GM10847 (cell line): ENCODE measurements around the gene SLC9A7.

Source experiments
- POLR2A ChIP-seq: IDR thresholded peaks from 2 replicates; pipeline ENCODE4 v1.6.1; 2011; ENCODE audit not compliant: insufficient read length; ENCODE audit errors: extremely low read depth

The SLC9A7 gene

DNA sequence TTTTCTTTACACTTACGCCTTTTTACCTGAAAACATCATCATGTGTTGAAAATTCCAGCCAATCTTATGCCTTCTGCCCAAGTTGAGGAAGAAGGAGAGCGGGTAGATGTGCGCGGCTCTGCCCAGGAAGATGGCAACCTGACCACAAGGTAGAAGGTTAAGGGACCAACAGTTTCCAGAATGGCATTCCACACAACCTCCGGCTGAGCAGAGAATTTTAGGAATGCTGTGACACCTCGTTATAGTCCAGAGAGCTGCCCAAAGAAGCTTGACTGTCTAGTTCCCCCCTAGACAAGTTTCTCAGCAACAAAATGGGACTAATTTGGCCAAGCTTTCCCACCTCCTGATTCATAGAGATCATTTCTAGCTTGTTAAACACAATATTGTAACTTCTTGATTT is 110.3 kb downstream of the SLC9A7 start:
- TF ChIP-seq POLR2A: no peak

DNA sequence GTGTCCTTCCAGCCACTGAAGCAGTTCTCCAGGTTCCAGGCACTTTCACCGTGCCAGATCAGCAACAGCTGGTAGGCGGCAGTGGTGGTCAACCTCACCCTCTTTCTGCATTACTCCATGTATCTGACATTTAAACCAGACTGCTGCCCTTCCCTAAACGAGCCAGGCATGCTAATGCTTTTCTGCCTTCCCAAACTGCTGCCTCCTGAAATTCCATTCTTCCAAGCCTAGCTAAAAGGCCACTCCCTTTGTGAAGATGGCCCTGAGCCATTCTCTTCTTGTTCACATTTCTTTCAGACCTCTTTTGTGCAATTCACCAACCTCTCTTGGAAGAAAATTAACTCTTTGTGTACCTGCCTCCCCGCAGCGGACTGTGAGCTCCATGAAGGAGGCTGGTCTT is 111.7 kb downstream of the SLC9A7 start:
- no peak for TF ChIP-seq POLR2A

DNA sequence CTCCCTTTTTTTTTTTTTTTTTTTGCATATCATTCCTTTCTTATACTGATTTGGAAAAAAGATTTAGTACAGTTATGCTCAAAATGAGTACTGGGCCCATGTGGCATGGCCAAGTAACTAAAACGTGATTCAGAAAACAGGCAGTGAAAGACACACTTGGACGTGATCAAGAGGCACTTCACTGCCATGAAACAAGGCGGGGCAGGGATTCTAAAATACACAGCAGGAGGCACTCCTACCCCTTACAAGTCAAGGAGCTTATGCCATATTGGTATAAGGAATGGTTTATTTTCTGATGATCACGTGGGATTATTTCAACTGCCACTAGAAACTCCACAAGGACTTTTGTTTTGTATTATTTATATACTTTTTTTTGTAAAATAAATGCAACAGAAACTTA is 113.3 kb downstream of the SLC9A7 start:
- TF ChIP-seq POLR2A: no peak

DNA sequence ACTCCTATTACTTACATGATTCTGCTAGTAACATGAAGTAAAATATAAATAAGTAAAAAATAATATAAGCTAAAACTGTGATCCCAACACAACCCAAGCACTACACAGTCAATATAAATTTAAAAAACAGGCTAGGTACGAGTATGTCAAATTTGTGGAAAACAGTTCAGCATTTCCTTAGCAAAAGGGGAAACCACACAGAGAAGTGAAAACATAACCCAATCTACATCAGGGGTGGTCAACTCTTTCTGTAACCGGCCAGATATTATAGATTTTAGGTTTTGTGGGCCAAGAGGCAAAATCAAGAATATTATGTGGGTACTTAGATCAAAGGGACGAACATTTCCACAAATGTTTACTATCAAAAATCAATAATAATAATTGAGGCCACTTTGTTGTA is 115.3 kb downstream of the SLC9A7 start:
- TF ChIP-seq POLR2A: no peak

DNA sequence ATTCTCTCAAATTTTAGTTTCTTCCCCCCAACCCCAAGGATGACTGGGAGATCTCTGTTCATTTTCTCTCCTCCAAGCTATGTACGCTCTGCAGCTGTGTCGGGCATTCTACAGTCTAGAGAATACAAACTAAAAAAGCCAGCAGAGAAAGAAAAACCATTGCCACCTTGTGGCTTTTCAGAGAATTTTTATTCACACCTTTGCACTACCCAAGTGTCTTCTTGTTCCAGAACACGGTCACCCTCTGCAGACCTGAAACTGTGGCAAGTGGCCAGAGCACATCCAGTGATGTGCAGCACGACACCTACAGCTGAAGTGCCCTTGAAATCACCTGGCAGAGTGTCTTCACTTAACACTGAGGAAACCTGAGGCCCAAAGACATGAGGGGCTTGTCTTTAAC is 116.8 kb downstream of the SLC9A7 start:
- no peak for TF ChIP-seq POLR2A

DNA sequence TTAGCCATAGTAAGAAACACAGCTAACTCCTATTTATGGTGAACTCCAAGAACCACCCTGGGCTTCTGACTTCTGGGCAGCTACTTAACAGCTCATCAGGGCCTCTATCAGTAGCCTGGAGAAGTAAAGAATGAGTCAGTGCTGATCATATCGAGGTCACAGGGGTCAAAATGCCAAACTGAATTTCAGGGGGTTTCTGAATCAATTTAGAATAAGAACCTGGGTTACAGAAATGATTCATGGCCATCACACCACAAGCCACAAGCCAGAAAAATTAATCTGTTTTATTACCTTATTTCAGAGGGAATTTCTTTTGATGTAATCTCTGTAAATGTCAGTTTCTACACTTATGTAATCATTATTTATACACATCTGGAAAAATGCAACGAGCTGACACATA is 121.0 kb downstream of the SLC9A7 start:
- no peak for TF ChIP-seq POLR2A

DNA sequence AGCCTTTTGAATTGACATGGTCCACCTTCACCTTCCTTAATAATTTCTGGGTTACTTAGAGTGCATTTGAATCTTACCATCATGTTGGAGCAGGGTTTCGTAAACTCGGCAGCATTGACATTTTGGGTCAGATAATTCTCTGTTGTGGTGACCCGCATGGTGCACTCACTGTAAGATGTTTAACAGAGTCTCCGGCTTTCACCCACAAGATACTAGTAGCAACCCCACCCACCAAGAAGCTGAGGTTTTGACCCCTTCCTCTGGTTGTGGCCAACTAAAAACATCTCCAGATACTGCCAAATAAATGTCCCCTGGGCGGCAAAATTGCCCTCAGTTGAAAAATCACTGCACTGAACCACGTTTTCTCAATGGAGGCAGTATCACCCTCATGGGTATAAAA is 122.7 kb downstream of the SLC9A7 start:
- no peak for TF ChIP-seq POLR2A

DNA sequence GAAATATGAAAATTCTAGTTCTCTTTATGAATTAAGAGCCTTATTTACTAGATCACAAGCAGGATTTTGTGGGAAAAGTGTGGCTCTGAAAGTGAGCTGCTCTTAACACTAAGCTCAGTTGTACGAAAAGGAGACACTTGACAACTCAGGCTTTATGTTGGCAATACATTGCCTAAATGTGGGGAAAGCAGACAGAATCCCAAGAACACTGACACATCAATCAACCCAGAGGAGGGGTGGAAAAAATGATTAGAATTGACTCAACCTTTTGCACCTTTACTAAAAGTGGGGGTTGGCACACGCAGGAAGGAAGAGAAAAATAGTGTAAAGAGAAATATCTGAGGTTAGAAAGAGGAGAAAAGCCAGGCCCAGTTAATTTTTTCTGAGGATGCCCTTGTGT is 123.7 kb downstream of the SLC9A7 start:
- no peak for TF ChIP-seq POLR2A

DNA sequence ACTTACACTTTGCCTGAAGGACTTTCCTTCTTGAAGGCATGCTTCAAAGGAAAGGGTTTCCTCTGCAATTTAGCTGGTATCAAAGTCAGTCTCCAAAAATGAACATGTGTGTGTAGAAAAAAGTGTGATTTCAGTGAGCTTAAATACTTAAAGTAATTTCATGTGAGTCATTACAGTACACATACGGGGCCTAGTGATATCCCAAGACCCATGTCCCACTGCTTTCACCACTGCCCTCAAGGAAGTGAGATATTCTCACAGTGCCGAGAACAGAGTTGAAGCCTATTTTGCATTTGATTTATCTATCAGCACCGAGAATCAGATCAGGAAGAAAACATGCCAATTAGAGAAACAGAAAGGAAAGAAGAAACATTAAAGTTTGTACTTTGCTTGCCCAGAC is 124.3 kb downstream of the SLC9A7 start:
- no peak for TF ChIP-seq POLR2A

DNA sequence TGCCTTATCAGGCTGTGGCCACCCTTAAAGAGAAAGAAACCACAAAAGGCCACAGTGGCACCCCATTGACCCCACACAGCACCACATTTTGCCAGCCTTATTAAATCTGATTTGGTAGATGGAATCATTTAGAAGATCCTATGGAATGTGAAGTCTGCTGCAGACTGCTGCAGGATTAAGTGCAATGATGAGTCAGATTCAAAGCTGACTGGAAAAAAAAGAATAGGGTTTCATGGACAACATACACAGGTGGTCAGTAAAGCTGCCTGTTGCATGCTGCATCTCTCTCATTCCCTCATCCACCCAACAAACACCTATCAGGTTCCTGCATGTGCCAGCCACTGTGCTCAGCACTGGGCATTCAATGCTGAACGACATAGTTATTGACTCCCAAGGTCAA is 128.8 kb downstream of the SLC9A7 start:
- TF ChIP-seq POLR2A: no peak

DNA sequence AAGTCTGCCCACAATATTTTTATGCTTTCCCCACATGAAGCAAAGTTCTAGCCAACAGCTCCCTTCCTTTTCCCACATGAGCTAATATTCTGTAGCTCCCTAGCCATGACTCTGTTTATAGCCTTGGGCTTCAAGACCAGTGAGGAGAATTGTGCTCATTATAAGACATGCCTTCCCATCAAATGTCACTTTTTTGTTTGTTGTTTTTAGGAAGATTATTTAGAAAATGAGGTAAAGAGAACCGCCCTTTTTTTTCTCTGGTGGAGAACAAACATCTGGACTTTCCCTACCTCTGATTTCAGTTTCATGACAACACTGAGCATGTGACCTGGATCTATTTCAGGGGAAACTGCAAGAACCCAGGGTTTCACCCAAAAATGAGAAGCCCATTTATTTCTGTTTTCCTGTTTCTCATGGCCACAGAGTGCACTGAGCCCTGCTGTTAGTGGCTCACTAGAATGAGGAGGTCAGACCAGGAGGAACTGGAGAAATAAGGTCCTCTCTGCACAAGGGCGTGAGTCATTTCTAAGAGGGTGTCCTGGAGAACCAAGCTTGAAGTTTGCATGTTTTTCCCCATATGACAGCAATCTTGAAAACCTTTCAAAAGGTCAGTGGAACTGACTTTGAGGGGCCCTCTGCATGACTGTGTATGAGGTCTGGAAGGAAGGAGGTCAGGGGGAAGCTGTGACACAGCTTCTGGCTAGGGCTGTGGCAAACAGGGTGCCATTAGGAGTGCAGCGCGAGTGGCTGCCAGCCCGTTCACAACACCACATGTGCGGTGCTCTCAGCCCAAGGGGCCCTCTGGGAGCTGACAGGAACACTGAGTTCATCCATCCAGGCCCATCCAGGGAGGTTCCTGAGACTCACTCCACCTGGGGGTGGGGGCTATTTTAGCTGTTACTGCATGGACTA is 130.2 kb downstream of the SLC9A7 start:
- no peak for TF ChIP-seq POLR2A

DNA sequence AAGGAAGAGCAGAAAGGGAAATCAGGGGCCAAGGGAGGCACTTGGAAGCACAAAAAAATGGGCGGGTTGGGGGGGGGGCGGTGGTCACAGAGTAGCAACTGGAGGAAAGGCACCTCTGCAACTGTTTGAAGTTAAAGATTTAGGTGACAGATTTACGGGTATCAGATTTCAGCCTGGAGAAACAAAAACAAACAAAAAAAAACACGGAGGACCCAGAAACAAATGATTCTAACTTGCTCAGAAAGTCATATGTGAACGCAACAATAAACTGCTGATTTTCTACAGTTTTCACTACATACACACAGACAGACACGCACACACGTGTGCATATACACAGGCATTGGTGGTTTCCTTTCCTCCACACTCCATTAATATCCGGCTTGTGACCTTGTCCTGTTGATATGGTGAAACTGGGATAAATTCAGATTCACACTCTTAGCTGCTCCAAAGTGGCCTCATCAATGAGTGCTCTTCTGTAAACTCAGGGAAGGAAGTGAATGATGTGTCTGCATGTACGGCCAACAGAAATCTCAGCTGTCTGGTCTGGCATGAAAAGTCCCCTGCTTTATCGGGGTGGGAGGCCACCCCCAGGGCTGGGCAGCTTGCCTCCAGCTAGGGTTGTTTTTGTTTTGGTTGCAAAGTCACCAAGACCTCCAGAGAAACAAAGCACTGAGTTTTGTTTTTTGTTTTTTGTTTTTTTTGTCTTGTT is 131.1 kb downstream of the SLC9A7 start:
- no peak for TF ChIP-seq POLR2A

DNA sequence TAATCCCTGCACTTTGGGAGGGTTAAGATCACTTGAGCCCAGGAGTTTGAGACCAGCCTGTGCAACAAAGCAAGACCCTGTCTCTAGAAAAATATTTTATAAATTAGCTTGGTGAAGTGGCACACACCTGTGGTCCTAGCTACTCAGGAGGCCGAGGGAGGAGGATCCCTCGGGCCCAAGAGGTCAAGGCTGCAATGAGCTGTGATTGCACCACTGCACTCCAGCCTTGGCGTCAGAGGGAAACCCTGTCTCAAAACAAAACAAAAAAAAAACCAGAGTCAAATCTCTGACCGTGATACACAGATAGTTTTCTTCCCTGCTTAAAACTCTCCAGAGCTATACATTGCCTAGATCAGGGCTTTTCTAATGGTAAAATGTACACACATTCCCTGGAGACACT is 131.9 kb downstream of the SLC9A7 start:
- no peak for TF ChIP-seq POLR2A

DNA sequence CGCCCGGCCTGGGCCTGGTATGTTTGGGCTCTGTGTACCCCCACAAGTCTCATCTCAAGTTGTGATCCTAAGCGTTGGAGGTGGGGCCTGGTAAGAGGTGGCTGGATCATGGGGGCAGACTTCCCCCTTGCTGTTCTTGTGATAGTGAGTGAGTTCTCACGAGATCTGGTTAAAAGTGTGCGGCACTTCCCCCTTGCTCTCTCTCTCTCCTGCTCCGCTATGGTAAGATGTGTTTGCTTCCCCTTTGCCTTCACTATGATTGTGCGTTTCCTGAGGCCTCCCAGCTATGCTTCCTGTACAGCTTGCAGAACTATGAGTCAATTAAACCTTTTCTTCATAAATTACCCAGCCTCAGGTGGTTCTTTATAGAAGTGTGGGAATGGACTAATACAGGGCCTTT is 132.4 kb downstream of the SLC9A7 start:
- TF ChIP-seq POLR2A: no peak

DNA sequence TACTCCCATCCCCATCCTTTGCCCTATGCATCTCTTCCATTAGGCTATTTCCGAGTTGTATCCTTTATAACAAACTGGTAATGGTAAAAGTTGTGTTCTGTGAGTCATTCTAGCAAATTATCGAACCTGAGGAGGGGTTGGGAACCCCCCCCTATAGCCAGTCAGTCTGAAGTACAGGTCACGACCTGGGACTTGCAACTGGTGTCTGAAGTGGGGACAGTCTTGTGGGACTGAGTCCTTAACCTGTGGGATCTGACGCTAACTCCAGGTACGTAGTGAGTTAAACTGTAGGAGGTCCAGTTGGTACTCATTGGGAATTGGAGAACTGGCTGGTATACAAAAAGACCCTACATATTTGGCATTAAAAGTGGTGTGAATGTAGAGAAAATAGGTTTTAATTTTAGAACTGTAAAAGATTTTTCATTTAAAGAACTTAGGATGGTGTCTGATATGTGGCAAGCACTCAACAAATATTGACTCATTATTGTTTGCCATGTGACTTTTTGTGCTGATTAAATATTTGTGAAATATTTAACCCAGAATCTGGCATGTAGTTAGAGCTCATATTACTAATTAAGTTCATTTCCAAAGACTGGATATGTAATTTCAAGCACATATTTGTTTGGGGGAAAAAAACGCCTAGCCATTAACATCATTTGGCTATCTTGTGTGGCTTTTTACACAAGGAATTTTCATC is 134.7 kb downstream of the SLC9A7 start:
- TF ChIP-seq POLR2A: no peak

DNA sequence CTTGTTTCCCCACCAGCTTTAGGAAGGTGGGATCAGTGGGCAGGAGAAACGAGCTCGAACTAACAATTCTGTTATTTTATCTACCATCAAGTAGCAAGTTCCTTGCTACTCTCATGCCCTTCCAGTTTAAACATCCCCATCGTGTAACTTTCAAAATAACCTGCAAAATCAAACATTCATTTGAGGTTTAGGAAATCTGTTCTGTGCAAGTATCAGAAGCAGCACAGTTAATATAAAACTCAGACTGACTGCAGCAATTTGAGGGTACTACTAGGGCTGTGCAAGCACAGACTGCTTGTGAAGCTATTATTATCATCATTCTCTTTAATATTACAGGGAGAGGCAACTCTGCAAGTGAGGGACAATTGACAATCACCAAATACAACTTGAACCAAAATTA is 137.3 kb downstream of the SLC9A7 start:
- no peak for TF ChIP-seq POLR2A
